Neuronal stem cell (in vitro differentiated cells): ENCODE data around the gene LUZP2.

Source experiments
- DNase-seq: peaks from one replicate; pipeline ENCODE4 v3.0.0-alpha.2; 2013; ENCODE audit warnings: low spot score
- H2AFZ ChIP-seq: one replicate; pipeline ENCODE4 v1.6.1; 2013; ENCODE audit warnings: mild to moderate bottlenecking, low read length, inconsistent platforms
- H2AK5ac ChIP-seq: 2 replicates; pipeline ENCODE4 v1.6.1; 2013; ENCODE audit warnings: low read depth, mild to moderate bottlenecking, inconsistent platforms, low read length, moderate library complexity, mixed read lengths
- H2BK120ac ChIP-seq: 2 replicates; pipeline ENCODE4 v1.6.1; 2013; ENCODE audit warnings: low read depth, mild to moderate bottlenecking, inconsistent platforms, low read length, moderate library complexity, mixed read lengths
- H2BK12ac ChIP-seq: one replicate; pipeline ENCODE4 v1.6.1; 2013; ENCODE audit warnings: low read length, inconsistent platforms
- H2BK15ac ChIP-seq: 2 replicates; pipeline ENCODE4 v1.6.1; 2013; ENCODE audit warnings: mild to moderate bottlenecking, low read length, inconsistent platforms, mixed read lengths
- H2BK5ac ChIP-seq: one replicate; pipeline ENCODE4 v1.6.1; 2013; ENCODE audit warnings: inconsistent platforms, mild to moderate bottlenecking, low read length, moderate library complexity
- H3K14ac ChIP-seq: one replicate; pipeline ENCODE4 v1.6.1; 2013; ENCODE audit warnings: low read length, inconsistent platforms
- H3K18ac ChIP-seq: 2 replicates; pipeline ENCODE4 v1.6.1; 2013; ENCODE audit warnings: low read length, inconsistent platforms
- H3K23ac ChIP-seq: 2 replicates; pipeline ENCODE4 v1.6.1; 2013; ENCODE audit warnings: low read depth, mild to moderate bottlenecking, mixed read lengths, low read length, inconsistent platforms; ENCODE audit not compliant: poor library complexity
- H3K27ac ChIP-seq: replicated peaks from 3 replicates; pipeline ENCODE4 v1.5.1; 2013; ENCODE audit warnings: low read length, inconsistent platforms
- H3K27me3 ChIP-seq, 3 experiments: 2 replicates each; pipeline ENCODE4 v1.6.1; 2013; ENCODE audit warnings: low read length in 3 of 3, mild to moderate bottlenecking in 2 of 3, inconsistent platforms in 1 of 3, low read depth in 1 of 3, mixed read lengths in 1 of 3, moderate library complexity in 1 of 3; ENCODE audit not compliant: control insufficient read depth in 3 of 3, insufficient read depth in 3 of 3
- H3K36me3 ChIP-seq, 2 donors: replicated peaks in 1 of 2; 2 replicates each; pipeline ENCODE4 v1.6.1; 2013; ENCODE audit warnings: low read length in 2 of 2; ENCODE audit not compliant: control insufficient read depth in 2 of 2, insufficient read depth in 2 of 2
- H3K4ac ChIP-seq: 2 replicates; pipeline ENCODE4 v1.6.1; 2013; ENCODE audit warnings: inconsistent platforms, mild to moderate bottlenecking, low read length, moderate library complexity
- H3K4me1 ChIP-seq, 2 donors: 1 replicate in 1 of 2; 2 replicates in 1 of 2; pipeline ENCODE4 v1.6.1; 2013; ENCODE audit warnings: low read length in 2 of 2, low read depth in 1 of 2; ENCODE audit not compliant: control insufficient read depth in 2 of 2, insufficient read depth in 1 of 2
- H3K4me2 ChIP-seq: one replicate; pipeline ENCODE4 v1.6.1; 2013; ENCODE audit warnings: mild to moderate bottlenecking, low read length, inconsistent platforms; ENCODE audit not compliant: insufficient read depth, poor library complexity, severe bottlenecking
- H3K4me3 ChIP-seq, 2 donors: 2 replicates each; pipeline ENCODE4 v1.5.1; 2013; ENCODE audit warnings: low read length in 2 of 2, mild to moderate bottlenecking in 2 of 2, inconsistent platforms in 1 of 2, moderate library complexity in 1 of 2
- H3K79me1 ChIP-seq: one replicate; pipeline ENCODE4 v1.6.1; 2013; ENCODE audit warnings: low read depth, mild to moderate bottlenecking, inconsistent platforms, low read length, moderate library complexity
- H3K9ac ChIP-seq: one replicate; pipeline ENCODE4 v1.6.1; 2013; ENCODE audit warnings: mild to moderate bottlenecking, low read depth, low read length, inconsistent platforms; ENCODE audit not compliant: poor library complexity
- H3K9me3 ChIP-seq, 2 donors: replicated peaks in 1 of 2; 2 replicates each; pipeline versions ENCODE3 to v1.6.1; 2013; ENCODE audit warnings: low read length in 2 of 2, mild to moderate bottlenecking in 2 of 2, inconsistent platforms in 1 of 2, low read depth in 1 of 2, mixed read lengths in 1 of 2, moderate library complexity in 1 of 2; ENCODE audit not compliant: control insufficient read depth in 2 of 2, insufficient read depth in 1 of 2
- H4K8ac ChIP-seq: one replicate; pipeline ENCODE4 v1.6.1; 2013; ENCODE audit warnings: low read depth, mild to moderate bottlenecking, inconsistent platforms, low read length, moderate library complexity
- H4K91ac ChIP-seq: one replicate; pipeline ENCODE4 v1.6.1; 2013; ENCODE audit warnings: low read length, low read depth, mild to moderate bottlenecking, inconsistent platforms; ENCODE audit not compliant: poor library complexity
- WGBS, 2 donors: extraction: QIAGEN DNeasy Blood & Tissue Kit; methylation state at CpG; one replicate each; pipeline ENCODE4 v1.1.7; 2013; ENCODE audit warnings: missing lambda C conversion rate in 2 of 2, mixed read lengths in 1 of 2; ENCODE audit not compliant: insufficient read length in 2 of 2, insufficient replicate concordance in 1 of 2; ENCODE audit errors: extremely low coverage in 2 of 2; 5-methylcytosine and 5-hydroxymethylcytosine counted together

The LUZP2 gene

GRCh38 chr11:24572376-24572775 lies 75.5 kb downstream of the LUZP2 start:
- WGBS, 2 donors, result no CpG with 5 or more reads among the region's 1 CpG
- Histone ChIP-seq H2BK12ac (no peak overlapping the region), H3K4ac (no peak overlapping the region), H3K23ac (no peak overlapping the region), H3K36me3 (no peaks in the 10 kb centered on the region), H3K79me1 (no peaks in the 10 kb centered on the region), H3K9me3 (no peaks in the 10 kb centered on the region), H3K14ac (no peak overlapping the region), H3K9ac (no peak overlapping the region), H2AK5ac (no peak overlapping the region), H4K8ac (no peak overlapping the region), H3K4me2 (no peak overlapping the region), H2AFZ (no peak overlapping the region), H2BK5ac (no peak overlapping the region), H3K27ac (no peak overlapping the region), H4K91ac (no peak overlapping the region), H2BK120ac (no peak overlapping the region), H3K18ac (no peak overlapping the region), H3K4me1 (no peaks in the 10 kb centered on the region), H2BK15ac (no peak overlapping the region), H3K4me3 (no peak overlapping the region), H3K27me3 (no peaks in the 10 kb centered on the region)
- DNase-seq, result no peak

- Histone ChIP-seq H3K14ac (no peak overlapping the region), H3K9ac (no peak overlapping the region), H2BK120ac (no peak overlapping the region), H3K18ac (no peak overlapping the region), H3K4ac (no peak overlapping the region), H4K8ac (no peak overlapping the region), H3K4me2 (no peak overlapping the region), H2BK15ac (no peak overlapping the region), H2AK5ac (no peak overlapping the region), H3K79me1 (no peaks in the 10 kb centered on the region), H3K27ac (no peak overlapping the region), H2BK5ac (no peak overlapping the region), H3K9me3 (no peaks in the 10 kb centered on the region), H3K36me3 (no peaks in the 10 kb centered on the region), H2BK12ac (no peak overlapping the region), H3K27me3 (no peaks in the 10 kb centered on the region), H2AFZ (no peak overlapping the region), H3K4me3 (no peak overlapping the region), H3K4me1 (no peaks in the 10 kb centered on the region), H3K23ac (no peak overlapping the region), H4K91ac (no peak overlapping the region)
- no peak for DNase-seq
- WGBS, 2 donors, result no CpG with 5 or more reads among the region's 1 CpG
Measured at GRCh38 chr11:24574461-24574860, 77.6 kb downstream of the LUZP2 start.

- DNase-seq, result no peak
- H3K27ac ChIP-seq, result no peak overlapping the region
- no peak overlapping the region for H4K91ac ChIP-seq
- H2BK5ac ChIP-seq, result no peak overlapping the region
- H3K27me3 ChIP-seq, result no peaks in the 10 kb centered on the region
- H3K36me3 ChIP-seq, result no peaks in the 10 kb centered on the region
- H3K4me1 ChIP-seq, result no peaks in the 10 kb centered on the region
- H3K4me3 ChIP-seq, result no peak overlapping the region
- WGBS, 2 donors, result no CpG with 5 or more reads among the region's 2 CpGs
- no peak overlapping the region for H3K14ac ChIP-seq
- H3K23ac ChIP-seq, result no peak overlapping the region
- no peak overlapping the region for H2AK5ac ChIP-seq
- H2BK15ac ChIP-seq, result no peak overlapping the region
- H2AFZ ChIP-seq, result no peak overlapping the region
- H3K4me2 ChIP-seq, result no peak overlapping the region
- H2BK120ac ChIP-seq, result no peak overlapping the region
- H2BK12ac ChIP-seq, result no peak overlapping the region
- H3K4ac ChIP-seq, result no peak overlapping the region
- no peaks in the 10 kb centered on the region for H3K9me3 ChIP-seq
- H4K8ac ChIP-seq, result no peak overlapping the region
- H3K9ac ChIP-seq, result no peak overlapping the region
- no peak overlapping the region for H3K18ac ChIP-seq
- H3K79me1 ChIP-seq, result no peaks in the 10 kb centered on the region
Measured at GRCh38 chr11:24575392-24575791, 78.5 kb downstream of the LUZP2 start.

GRCh38 chr11:24585192-24585591 lies 88.3 kb downstream of the LUZP2 start:
- Histone ChIP-seq H2AFZ (no peak overlapping the region), H3K23ac (no peak overlapping the region), H3K79me1 (no peaks in the 10 kb centered on the region), H3K4me1 (no peaks in the 10 kb centered on the region), H3K9me3 (no peaks in the 10 kb centered on the region), H3K9ac (no peak overlapping the region), H4K91ac (no peak overlapping the region), H3K4ac (no peak overlapping the region), H2BK5ac (no peak overlapping the region), H3K4me2 (no peak overlapping the region), H2AK5ac (no peak overlapping the region), H3K27ac (no peak overlapping the region), H3K18ac (no peak overlapping the region), H2BK12ac (no peak overlapping the region), H3K27me3 (no peaks in the 10 kb centered on the region), H2BK120ac (no peak overlapping the region), H2BK15ac (no peak overlapping the region), H3K4me3 (no peak overlapping the region), H3K36me3 (no peaks in the 10 kb centered on the region), H3K14ac (no peak overlapping the region), H4K8ac (no peak overlapping the region)
- no CpG with 5 or more reads among the region's 1 CpG for WGBS, 2 donors
- DNase-seq, result no peak
